ENCODE data around the gene RRP36. TPM values are rescaled to one million over a fixed set of nuclear protein-coding genes. Genes with fewer than 3 reads are reported as not detected.

Gene RRP36
- total and polyA plus RNA-seq, 4 donors = 30.5 to 49.9 (median 37.7) TPM

DNA sequence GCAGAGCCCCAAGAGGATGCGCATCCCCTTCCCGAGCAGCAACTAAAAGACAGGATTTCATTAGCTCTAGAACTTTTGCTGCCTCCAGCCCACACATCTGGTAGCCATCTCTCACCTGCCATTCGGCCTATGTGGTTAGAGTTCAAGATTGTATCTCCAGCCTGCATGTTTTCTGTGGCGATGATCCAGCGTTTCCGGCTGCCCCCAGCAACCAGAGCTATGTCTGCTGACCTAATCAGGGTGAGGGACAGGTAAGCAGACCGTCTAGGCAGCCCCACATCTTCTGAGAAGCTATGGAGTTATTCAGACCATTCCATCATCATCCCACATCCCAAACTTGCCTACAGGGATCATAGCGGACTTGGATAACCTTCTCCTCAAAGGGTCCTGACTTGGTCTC is 34.5 kb downstream of the RRP36 start:
- WGBS, 2 donors = 91% methylated on average over 8 of the region's 8 CpGs
- ATAC-seq (ENCODE audit: insufficient read depth, low FRiP score) (no peak), DNase-seq (no peak)
- H3K27ac ChIP-seq (ENCODE audit: low read depth in 1 of 2, low read length in 1 of 2) = no peak overlapping the region
- peaks cover 0 to 16% (median 12%) of the 10 kb centered on the region in 4 donors for H3K36me3 ChIP-seq (ENCODE audit: control insufficient read depth in 4 of 4, insufficient read depth in 4 of 4, low read length in 4 of 4)
- H3K4me1 ChIP-seq (ENCODE audit: control insufficient read depth in 5 of 5, insufficient read depth in 5 of 5, low read length in 5 of 5) = peaks cover 11 to 45% (median 15%) of the 10 kb centered on the region in 5 donors
- no peaks in the 10 kb centered on the region for H3K9me3 ChIP-seq (ENCODE audit: control insufficient read depth in 4 of 4, insufficient read depth in 3 of 4, low read length in 3 of 4)
- no peak for TF ChIP-seq CTCF (IDR thresholded peaks at IDR 0.05; ENCODE audit: control extremely low read depth, extremely low read depth)
- no peak overlapping the region for H3K9ac ChIP-seq (ENCODE audit: insufficient read depth in 1 of 2, low read length in 2 of 2)
- H3K27me3 ChIP-seq (ENCODE audit: control insufficient read depth in 3 of 3, insufficient read depth in 3 of 3, low read length in 2 of 3) = no peaks in the 10 kb centered on the region
- no peak overlapping the region for H3K4me3 ChIP-seq

DNA sequence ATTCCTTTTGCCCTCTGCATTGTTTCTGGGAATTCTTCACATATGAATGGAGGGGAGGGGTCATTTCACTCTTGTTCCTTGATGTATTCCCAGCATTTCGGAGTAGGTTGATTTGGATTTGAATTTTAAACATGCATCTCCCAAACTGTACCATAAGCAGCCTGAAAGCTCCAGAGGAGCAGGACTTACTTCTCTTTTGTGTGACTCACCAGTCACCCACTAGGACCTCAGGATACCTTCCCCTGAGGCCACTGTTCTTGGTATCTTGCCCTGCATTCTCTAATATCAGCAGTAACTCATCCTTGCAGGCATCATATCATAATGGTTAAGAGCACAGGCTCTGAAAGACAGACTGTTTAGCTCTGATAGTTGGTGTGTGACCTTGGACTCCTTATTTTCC is 37.1 kb downstream of the RRP36 start:
- DNase-seq (no peak), ATAC-seq (ENCODE audit: insufficient read depth, low FRiP score) (no peak)
- peak overlapping the region; percentile 75 for H3K4me3 ChIP-seq
- peak overlapping the region; percentile 77 to 78 for H3K9ac ChIP-seq (ENCODE audit: insufficient read depth in 1 of 2, low read length in 2 of 2)
- TF ChIP-seq CTCF (IDR thresholded peaks at IDR 0.05; ENCODE audit: control extremely low read depth, extremely low read depth) = no peak
- 81 to 85% methylated on average over 1 of the region's 1 CpG for WGBS, 2 donors
- no peaks in the 10 kb centered on the region for H3K27me3 ChIP-seq (ENCODE audit: control insufficient read depth in 3 of 3, insufficient read depth in 3 of 3, low read length in 2 of 3)
- no peaks in the 10 kb centered on the region for H3K9me3 ChIP-seq (ENCODE audit: control insufficient read depth in 4 of 4, insufficient read depth in 3 of 4, low read length in 3 of 4)
- H3K27ac ChIP-seq (ENCODE audit: low read depth in 1 of 2, low read length in 1 of 2) = peak overlapping the region in 1 of 2 donors; percentile 86
- peaks cover 4 to 25% (median 12%) of the 10 kb centered on the region in 5 donors for H3K4me1 ChIP-seq (ENCODE audit: control insufficient read depth in 5 of 5, insufficient read depth in 5 of 5, low read length in 5 of 5)
- H3K36me3 ChIP-seq (ENCODE audit: control insufficient read depth in 4 of 4, insufficient read depth in 4 of 4, low read length in 4 of 4) = peaks cover 0 to 21% (median 17%) of the 10 kb centered on the region in 4 donors

GRCh38 chr6:43059168-43060033 is 38.0 kb downstream of the RRP36 start, which contains the start of the genes KLC4 and MRPL2:
KLC4 (plus strand) TSS chr6:43059631; CDS start chr6:43061336, 1,705 bp downstream.
MRPL2 (minus strand) TSS chr6:43059434; CDS start chr6:43059381, 53 bp downstream.
- WGBS, 2 donors = 0% methylated on average over 64 of the region's 64 CpGs
- Histone ChIP-seq H3K27ac (ENCODE audit: low read depth in 1 of 2, low read length in 1 of 2) (peak within 1 kb of the TSS; percentile 90 to 95), H3K4me1 (ENCODE audit: control insufficient read depth in 5 of 5, insufficient read depth in 5 of 5, low read length in 5 of 5) (peaks cover 4 to 20% (median 12%) of the 10 kb centered on the region in 5 donors)

More at GRCh38 chr6:43059168-43060033, 38.0 kb downstream of the RRP36 start, which contains the start of the genes KLC4 and MRPL2:
- Histone ChIP-seq H3K9ac (ENCODE audit: insufficient read depth in 1 of 2, low read length in 2 of 2) (peak within 1 kb of the TSS; percentile 77 to 98), H3K4me3 (peak within 1 kb of the TSS; percentile 75), H3K36me3 (ENCODE audit: control insufficient read depth in 4 of 4, insufficient read depth in 4 of 4, low read length in 4 of 4) (peaks cover 0 to 25% (median 18%) of the 10 kb centered on the region in 4 donors), H3K9me3 (ENCODE audit: control insufficient read depth in 4 of 4, insufficient read depth in 3 of 4, low read length in 3 of 4) (no peaks in the 10 kb centered on the region), H3K27me3 (ENCODE audit: control insufficient read depth in 3 of 3, insufficient read depth in 3 of 3, low read length in 2 of 3) (no peaks in the 10 kb centered on the region)
- peak; percentile 99 for DNase-seq
- peak; percentile 97 for ATAC-seq (ENCODE audit: insufficient read depth, low FRiP score)
- TF ChIP-seq CTCF (IDR thresholded peaks at IDR 0.05; ENCODE audit: control extremely low read depth, extremely low read depth) = no peak
